Endothelial cell of hepatic sinusoid (primary cell): Measurements from ENCODE around the gene SEMA6B.
"Not testable (repeated sequence)": the region's sequence is repeated elsewhere in the genome, so short reads cannot be mapped to it uniquely, and the experiment has no call there.

ENCODE experiments used
- in situ Hi-C: cut with HindIII; loops from 2 replicates; pipeline ENCODE4 v1.10.0; 2017; ENCODE audit warnings: low sequenced_read_pairs

Gene SEMA6B

DNA sequence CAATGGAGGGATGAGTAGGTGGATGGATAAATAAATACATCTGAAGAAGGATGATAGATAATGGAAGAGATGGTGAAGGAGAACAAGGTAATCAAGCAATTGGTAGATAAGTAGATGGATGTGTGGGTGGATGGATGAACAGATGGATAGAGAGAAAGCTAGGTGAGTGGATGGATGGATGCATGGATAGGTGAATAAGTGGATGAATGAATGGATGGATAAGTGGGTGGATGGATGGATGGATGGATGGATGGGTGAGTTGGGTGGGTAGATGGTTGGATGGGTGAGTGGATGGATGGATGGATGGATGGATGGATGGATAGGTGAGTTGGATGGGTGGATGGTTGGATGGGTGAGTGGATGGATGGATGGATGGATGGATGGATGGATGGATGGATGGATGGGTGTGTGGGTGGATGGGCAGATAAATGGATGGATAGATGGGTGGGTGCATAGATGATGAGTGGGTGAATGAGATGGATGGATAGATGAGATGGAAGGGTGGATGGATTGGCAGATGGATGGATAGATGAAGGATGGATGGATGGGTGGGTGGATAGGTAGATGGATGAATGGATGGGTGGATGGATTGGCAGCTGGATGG lies 6.3 kb downstream of the SEMA6B start:
- in situ Hi-C loops = no loop called here

DNA sequence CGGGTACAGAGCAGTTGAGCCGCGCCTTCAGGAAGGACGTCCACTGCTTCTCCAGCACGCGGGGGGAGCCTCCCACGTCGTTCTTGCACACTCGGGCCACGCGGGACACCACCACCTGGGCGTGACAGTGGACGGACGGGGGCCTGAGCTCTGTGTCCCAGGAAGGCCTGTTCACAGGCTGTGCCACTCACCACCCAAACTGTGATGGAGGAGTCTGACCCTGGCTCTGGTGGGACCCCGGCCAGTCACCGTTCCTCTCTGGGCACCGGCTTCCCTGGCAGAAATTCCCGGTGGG lies 7.0 kb downstream of the SEMA6B start:
- in situ Hi-C loops = no loop called here

DNA sequence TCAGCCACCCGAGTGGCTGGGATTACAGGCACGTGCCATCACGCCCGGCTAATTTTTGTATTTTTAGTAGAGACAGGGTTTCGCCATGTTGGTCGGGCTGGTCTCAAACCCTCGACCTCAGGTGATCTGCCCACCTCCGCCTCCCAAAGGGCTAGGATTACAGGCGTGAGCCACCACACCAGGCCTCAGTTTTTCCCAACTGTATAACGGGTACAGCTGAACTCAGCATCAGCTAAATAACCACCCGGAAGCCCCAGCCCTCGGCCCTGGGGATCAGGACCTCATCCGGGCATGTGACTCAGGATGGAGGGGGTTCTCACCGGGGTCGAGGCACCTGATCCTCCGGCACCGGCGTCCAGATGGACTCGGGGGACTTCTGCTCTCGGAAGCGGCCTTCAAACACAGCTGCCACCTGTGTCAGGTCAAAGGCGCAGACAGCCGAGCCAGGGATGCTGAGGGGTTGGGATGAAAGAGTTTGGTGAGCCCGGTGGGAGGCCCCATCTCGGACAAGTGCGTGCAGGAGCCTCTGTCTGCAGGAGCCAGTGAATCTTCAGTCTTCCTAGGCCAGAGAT lies 8.9 kb downstream of the SEMA6B start:
- in situ Hi-C loops = no loop called here

DNA sequence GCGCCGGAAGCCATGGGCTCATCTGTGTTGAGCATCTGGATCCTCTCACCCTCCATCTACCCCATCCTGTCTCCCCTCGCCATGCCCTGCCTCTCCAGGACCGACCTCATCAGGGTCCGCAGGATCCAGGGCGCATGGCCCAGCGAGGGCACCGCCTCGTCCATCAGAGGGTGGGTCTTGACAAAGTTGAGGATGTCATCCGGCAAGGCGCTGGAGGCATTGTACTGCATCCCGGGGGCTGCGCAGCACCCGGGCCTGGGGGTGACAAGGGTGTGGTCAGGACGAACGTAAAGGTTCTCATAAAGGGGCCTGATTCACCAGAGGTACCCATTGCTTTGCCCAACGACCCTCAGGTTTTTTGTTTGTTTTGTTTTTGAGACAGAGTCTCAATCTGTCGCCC lies 9.5 kb downstream of the SEMA6B start:
- in situ Hi-C loops = no loop called here

DNA sequence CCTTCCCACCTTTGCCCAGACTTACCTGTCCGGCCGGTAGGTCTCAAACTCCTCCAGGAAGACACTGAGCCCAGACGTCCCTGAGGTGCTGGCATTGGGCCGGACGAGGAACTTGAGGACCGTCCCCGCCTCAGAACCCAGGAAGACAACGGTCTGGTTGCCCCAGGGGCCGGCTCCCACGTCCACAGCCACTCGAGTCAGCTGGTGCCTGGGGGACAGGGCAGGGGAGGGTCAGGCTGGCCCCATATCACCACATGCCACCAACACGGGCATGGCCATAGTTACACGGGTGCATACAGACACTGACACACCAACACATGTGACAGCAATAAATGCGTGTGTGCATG lies 11.3 kb downstream of the SEMA6B start:
- in situ Hi-C loops = no loop called here

DNA sequence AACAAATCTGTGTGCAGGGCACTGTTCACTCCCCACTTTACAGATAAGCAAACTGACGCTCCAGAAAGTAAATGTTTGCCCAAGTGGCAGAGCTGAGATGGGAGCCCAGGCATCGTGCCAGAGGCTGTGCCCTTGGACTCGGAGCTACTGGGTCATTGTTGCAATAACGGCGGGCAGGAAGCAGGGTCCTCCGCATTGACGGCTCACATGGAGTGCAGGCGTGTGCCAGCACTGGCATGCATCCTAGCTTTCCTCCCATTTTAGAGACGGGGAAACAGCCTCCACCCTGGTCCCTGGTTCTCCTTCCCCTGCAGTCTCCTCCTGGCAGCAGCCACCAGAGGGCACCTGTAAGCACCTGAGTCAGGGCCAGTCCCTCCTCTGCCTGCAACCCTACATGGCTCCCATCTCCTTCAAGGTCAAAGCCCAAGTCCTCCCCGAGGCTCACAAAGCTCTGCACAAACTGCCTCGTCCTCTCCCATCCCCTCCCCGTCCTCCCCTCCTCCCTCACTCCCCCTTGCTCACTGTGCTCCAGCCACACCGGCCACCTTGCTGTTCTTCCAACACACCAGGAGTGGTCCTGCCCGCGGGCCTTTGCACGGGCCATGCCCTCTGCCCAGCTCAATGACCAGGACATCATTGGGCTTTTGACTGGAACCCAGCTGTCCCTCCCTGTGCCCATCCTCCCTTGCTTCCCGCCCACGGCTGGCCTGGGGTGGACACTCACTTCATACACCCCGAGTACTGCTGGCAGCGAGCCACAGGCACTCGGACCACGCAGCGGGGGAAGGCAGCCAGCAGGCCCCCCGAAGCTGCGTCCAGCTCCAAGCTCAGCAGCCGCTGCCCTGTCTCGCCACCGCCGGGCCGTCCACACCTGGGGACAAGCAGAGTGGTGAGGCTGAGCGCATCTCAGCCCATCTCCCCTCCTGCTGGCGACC lies 11.9 kb downstream of the SEMA6B start:
- in situ Hi-C loops = no loop called here

DNA sequence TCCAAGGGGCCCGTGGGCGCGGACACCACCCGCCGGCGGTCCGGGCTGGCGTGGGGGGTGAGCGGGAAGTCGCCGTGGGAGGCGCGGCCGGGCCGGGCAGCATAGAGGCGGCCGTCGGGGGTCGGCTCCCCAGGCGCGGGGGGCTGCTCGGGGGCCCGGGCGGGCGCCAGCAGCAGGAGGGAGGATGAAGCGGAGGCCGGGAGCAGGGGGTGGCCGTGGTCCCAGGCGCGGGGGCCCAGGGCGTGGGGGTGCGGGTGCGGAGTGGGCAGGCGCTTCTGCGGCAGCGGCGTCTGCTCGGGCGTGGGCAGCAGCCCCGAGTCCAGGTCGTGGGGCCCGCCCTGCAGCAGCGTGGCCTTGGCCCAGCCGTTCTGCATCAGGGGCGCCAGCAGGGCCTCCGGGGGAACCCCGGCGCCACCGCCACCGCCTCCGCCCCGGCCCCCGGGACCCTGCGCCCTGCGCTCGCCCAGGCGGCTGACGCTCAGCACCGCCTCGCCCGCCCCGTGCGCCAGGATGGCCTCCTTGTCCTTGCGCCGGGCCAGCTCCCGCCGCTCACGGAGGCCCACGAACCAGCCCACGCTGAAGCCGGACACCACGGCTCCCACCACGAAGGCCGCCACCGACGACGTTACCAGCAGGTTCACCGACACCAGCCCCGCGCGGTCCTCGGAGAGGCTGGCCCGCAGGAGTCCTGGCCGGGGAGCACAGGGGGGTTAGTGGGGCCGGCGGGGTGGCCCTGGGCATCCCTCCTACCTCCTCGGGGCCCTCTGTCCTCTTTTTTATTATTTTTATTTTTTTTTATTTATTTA lies 15.4 kb downstream of the SEMA6B start:
- in situ Hi-C loops = no loop called here

DNA sequence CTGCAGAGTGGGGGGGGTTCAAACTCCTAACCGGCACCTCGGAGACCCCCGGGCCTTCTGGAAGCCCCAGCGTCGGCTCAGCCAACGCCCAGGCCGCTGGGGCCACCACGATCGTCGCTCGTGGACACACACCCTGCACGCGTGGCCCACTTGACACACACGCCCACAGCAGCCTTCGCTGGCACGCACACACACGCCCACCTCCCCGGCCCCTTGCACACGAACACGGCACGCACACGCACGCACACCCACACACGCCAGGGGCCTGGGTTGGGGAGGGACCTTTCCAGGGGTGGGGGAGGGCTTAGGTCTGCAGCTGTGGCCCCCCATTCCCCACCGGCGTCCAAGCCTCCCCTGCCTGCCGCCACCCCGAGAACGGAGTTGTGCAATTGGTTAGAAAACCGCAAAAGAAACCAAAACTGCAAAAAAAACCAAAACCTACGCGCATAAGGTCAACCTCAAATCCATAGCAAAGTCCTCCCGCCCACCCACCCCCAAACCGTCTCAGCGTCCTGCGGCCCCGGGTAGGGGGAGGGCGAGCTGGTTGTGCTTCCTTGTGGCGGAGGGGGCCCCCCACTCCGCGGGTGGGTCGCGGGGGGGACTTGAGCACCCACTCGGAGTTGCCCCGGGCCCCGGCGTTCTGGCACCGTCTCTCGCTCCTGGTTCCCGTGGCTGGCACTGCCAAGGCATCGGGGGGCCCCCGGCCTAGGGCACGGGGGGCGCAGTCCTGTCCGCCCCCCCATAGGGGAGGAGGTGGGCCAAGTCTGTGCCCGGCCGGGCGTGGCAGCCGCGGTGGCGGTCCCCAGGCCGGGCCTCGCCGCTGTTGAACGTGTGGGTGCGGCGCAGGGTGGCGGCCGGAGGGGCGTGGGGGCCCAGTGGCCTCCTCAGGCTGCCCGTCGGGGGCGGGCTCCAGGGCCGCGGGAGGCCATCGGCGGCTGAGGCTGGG lies 16.3 kb downstream of the SEMA6B start:
- in situ Hi-C loops = no loop called here

DNA sequence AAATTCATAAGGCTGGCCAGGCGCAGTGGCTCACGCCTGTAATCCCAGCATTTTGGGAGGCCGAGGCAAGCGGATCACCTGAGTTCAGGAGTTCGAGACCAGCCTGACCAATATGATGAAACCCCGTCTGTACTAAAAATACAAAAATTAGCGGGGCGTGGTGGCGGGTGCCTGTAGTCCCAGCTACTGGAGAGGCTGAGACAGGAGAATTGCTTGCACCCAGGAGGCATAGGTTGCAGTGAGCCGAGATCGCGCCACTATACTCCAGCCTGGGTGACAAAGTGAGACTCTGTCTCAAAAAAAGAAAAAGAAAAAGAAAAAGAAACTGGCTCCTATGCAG lies 17.7 kb downstream of the SEMA6B start:
- in situ Hi-C loops = not testable (repeated sequence)

DNA sequence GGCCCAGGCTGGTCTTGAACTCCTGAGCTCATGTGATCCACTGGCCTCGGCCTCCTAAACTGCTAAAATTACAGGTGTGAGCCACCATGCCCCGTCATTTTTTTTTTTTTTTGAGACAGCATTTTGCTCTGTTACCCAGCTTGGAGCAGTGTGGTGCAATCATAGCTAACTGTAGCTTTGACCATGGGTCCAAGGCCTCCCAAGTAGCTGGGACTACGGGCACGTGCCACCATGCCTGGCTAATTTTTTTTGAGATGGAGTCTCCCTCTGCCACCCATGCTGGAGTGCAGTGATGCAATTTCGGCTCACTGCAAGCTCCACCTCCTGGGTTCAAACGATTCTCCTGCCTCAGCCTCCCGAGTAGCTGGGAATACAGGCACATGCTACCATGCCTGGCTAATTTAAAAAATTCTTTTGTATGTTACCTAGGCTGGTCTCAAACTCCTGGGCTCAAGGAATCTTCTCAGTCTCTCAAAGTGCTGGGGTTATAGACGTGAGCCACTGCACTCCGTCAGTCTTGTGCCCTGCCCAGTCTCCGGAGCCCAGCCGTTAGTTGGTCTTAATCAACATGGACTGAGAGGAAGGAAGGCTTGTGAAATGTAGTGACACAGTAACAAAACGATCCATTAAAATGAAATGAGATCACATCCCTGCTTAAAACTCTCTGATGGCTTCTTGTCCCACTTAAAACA lies 18.2 kb downstream of the SEMA6B start:
- in situ Hi-C loops = no loop called here

DNA sequence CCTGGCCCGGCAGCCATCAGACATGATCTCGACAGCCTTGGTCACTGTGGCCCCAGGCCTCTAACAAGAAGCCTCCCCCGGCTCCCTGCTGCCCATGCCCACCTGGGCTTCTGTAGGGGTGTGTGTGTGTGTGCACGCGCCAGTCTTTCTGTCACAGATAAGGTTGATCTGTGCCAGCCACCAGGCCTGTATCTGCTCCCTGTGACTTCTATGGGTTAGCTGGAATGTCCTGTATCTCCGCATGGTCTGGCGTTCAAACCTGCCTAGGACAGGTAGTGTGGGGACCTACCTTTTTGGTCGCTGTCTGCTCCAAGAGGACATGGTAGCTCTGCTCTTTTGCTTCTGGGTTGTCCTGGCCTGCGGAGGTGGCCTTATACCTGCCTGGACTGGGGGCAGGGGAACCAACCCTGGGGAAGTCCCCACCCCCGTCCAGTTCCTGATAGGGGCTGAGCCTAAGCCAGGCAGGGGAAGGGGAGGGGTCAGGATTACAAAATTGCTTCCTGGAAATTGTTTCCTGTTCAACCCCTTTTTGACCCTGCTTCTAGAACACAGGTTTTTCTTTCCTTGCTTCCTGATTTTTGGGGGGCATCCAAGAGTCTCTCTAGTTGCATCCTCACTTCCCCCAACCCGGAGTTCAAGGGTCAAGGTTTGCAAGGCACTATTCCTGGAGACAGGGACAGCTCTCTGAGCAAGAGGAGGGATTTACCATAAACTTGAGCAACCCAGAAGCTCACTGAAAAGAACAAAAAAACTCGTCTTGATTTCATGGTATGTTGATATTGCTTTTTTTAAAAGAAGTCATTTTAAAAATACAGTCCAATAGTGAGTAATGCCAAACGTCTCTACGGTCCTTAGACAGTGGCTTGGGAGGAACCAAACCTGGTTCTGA lies 19.5 kb downstream of the SEMA6B start, which contains the start of gene LRG1:
Gene LRG1 (minus strand): TSS at position 344 of the 889 bp plus-strand sequence. CDS start 23 bp downstream, at position 321.
- in situ Hi-C loops = no loop called here

DNA sequence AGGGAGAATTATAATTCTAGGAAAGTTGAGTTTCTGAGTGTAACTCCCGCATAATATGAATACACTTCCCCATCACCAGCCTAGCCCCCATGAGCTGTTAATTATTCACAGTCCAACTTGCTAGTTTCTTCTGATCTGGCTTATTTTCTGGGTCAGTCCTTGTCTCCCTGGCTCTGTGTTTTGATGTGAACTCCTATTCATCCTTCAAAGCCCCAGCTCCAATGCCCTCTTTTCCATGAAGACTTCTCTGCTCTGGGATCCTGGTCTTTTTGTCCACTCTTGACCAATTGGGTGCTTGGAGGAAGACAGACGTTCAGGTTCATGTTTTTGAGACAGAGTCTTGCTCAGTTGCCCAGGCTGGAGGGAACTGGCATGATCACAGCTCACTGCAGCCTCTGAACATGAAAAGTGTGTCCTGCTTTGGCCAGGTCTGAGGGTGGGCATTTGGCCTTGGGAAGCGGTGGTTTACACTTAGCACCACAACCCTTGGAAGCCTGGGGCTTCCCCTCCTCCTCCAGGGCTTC lies 20.3 kb downstream of the SEMA6B start:
- in situ Hi-C loops = no loop called here

DNA sequence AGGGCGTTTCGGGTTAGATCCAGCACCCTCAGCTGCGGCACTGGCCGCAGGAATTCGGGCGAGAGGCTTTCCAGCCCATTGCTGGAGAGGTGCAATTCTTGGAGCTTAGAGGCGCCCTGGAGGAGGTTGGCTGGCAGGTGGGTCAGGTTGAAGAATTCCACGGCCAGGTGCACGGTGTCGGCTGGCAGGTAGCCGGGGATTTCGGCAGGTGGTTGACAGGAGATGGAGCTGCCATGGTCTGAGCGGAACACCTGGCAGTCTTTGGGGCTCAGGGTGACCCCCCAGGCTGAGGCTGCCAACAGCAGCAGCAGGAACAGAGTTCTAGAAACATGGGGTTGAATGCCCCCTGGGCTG lies 20.9 kb downstream of the SEMA6B start:
- in situ Hi-C loops = no loop called here

DNA sequence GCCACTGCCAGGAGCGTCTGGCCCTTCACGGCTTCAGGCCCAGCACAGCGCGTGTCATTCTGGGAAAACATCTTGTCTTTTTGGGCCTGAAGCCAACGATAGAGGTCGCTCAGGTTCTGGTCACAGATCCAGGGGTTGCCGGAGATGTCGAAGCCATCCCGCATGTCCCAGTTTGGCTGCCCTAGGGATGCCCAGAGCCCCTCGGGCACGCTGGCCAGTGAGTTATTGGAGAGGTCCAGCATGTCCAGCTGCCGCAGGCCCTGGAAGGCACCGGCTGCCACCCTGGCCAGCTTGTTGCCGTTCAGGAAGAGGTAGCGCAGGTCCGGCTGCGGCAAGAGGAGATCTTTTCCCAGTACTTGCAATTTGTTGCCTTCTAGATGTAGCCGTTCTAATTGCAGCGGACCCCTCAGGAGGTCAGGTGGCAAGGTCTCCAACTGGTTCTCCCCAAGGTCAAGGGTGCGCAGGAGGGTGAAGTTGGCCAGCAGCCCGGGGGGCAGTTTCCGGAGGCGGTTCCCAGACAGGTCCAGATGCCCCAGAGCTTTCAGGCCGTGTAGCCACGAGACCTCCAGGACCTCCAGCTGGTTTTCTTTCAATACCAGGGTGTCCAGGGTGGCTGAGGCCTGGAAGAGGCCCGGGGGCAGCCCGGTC lies 21.4 kb downstream of the SEMA6B start:
- in situ Hi-C loops = no loop called here

DNA sequence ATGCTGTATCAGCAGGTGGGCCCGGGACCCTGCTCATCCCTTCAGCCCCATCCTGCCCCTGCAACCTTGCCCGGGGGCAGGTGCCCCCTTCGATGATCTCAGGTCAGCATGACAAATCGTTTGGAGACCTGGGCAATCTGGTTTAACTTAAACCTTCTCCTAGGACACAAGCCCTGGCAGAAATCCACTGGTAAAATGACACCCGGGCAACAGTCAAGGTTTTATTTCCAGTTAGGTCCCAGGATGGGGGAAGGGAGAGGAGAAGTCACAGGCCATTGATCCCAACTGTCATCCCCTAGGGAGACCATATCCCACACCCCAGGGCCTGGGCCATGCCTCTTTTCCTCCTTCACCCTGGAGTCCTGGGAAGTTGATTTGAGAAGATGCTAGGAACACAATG lies 22.7 kb downstream of the SEMA6B start:
- in situ Hi-C loops = no loop called here

DNA sequence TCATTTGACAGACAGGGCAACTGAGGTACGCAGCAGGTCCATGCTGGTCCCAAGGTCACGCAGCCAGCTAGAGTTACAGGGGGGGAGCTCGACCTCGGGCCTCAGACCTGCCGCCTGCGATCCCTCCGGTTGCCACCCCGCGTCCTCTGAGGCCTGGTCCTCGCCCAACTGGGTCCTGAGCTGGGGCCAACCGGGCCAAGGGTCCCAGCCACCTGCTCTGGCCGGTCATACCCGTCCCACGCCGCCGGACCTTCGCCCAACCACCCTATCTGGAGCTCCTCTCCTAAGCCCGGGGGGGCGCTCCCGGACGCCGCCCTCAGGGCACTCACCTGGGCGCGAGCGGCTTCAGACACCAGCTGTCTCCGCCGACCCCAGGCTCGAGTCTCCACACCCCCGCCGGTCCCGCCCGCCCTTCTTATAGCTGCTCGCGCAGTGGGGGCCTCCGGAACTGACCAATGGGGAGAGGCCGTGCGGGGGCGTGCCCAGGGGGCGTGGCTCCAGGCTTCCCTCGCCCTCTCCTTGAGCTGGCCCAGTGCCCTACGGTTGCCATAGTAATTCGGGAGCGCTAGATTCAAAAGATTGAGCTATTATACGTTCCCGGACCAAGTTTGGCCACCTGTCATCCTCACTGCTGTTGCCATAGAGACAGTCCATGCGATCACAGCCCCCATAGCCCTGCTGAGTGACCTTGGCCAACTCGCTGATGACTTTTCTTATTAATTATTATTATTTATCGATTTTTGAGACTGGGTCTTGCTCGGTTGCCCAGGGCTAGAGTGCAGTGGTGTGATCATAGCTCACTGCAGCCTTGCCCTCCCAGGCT lies 24.4 kb downstream of the SEMA6B start, which contains the start of gene PLIN5:
Gene PLIN5 (minus strand): TSS at position 389 of the 823 bp plus-strand sequence. CDS start 1,150 bp downstream, outside the sequence.
- in situ Hi-C loops = no loop called here

DNA sequence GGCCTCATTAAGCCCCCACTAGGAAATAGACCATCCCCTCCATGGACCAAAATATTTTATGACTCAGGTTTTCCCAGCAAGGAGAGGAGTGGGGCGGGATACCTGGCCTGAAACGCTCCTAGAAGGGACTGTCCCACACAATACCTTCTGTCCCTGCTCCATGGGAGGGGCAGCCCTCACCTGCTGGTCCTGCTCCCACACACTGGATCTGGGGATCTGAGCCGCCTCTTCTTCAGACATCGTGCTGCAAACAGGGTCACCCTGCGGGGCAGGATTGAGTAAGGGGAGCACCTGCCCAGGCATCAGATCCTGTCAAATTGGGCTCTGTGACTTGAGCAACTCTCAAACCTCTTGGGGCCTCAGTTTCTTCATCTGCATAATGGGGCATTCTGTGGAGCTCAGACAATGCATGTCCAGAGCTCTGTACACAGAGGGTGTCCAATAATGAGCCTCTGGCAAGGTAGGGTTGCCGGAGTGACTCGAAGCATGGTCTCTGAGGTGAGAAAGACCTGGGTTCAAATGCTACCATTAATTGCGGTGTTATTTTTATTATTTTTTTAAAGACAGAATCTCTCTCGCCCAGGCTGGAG lies 25.6 kb downstream of the SEMA6B start:
- in situ Hi-C loops = no loop called here
